HG03575 (cell line): ENCODE data around the gene FAAP100.

Source experiments
- ATAC-seq: cut with Tn5 transposase; IDR thresholded peaks from one replicate; pipeline ENCODE4 v1.9.1; 2021; ENCODE audit not compliant: unreplicated experiment, insufficient number of reproducible peaks, low FRiP score; ENCODE audit errors: extremely low read depth

FAAP100 gene

DNA sequence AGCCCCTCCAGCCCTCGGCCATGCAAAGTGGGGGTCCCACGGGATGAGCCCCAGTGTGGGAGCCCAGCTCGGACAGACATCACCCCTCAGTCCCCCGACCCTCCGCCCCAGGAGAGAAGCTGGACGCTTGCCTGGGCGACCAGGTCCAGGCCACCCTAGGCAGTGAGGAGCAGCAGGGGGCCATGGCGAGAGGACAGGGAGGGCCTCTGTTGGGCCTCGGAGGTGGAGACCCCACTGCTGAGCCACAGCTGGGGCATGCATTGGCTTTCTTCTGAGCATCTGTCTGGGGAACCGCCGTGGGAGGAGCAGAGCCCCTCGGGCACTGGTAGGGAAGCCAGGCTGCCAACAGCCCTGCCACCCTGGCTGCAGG, 52.6 kb downstream of the FAAP100 start:
- ATAC-seq, result no peak

DNA sequence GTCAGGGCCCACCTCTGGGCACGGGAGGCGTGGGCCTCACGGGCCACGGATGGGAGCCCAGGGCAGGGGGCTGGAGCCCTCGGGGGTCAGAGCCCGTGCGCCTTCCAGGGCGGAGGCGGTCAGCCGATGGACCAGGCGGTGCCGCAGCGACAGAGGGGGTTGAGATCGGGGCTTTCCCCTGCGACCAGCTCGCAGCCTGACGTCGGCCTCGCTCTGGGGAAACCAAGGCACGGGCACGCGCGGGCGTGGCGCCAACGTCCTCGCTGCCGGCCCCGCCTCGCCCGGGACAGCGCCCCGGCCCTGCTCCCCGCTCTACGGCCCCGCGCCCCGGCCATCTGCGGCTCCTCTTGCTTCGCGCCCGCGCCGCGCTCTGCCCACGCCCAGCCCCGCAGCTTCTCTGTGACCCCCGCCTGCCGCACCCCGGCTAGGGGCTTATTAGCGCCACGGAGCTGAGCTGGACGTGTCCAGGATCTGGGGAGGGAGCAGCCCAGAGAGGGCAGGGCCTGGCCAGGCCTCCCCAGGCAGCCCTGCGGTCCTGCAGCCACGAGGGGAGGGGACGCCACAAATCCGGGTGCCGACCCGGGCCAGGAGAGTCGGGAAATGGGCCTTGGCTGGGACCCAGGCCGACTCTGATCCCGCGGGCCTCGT, 53.1 kb downstream of the FAAP100 start:
- ATAC-seq, result no peak

GRCh38 chr17:81494626-81495377, 57.4 kb downstream of the FAAP100 start:
- ATAC-seq, result no peak

GRCh38 chr17:81493198-81494038, 58.7 kb downstream of the FAAP100 start:
- ATAC-seq, result no peak

- ATAC-seq, result no peak
These were observed 59.4 kb downstream of the FAAP100 start for GRCh38 chr17:81492706-81493105.

- no peak for ATAC-seq
These were observed 60.0 kb downstream of the FAAP100 start for GRCh38 chr17:81492202-81492601.

GRCh38 chr17:81491761-81492160, 60.4 kb downstream of the FAAP100 start:
- no peak for ATAC-seq

DNA sequence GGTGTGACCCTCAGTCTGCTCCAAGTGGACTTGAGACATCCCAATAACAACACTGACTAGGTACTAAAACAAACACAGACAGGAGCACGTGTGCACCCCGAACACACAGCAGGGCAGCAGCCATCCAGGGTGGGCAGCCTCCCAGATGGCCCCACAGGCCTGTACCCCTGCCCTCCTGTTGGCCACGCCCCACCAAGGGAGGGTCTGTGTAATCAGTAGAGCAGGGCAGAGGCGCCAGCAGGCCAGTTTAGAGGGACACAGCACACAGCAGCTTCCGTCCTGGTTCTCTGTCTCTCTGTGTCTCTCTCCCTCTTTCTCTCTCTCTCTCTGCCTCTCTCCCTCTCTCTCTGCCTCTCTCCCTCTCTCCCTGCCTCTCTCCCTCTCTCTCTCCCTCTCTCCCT, 61.0 kb downstream of the FAAP100 start:
- no peak for ATAC-seq

- ATAC-seq, result no peak
These were observed 61.9 kb downstream of the FAAP100 start for GRCh38 chr17:81489998-81490992.
